HG02981 (cell line): ENCODE measurements around the gene DDT.
"Not testable (repeated sequence)": the region's sequence is repeated elsewhere in the genome, so short reads cannot be mapped to it uniquely, and the experiment has no call there.

Experiments used
- ATAC-seq: cut with Tn5 transposase; IDR thresholded peaks from one replicate; pipeline ENCODE4 v1.9.1; 2021; ENCODE audit warnings: mild to moderate bottlenecking, moderate library complexity; ENCODE audit not compliant: unreplicated experiment

DDT gene

DNA sequence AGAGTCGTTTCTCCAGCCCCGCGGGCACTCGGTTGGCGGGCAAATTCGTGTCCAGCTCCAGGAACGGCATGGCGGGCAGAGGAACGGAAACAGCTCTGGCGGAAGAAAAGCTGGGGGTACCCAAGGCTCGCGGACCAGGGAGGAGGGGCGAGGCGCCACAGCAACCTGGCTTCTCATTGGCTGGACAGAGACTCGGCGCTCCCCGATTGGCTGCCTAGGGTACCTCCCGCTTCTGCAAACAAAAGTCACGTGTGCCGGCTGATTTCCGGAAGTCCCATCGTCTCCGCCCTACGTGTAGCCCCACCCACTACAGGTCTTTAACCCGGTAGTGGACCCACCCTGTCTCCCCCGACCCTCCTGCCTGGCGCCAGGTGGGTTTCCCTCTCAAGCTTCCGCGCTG lies at the start of gene DDT:
Gene DDT, minus strand, starts transcription at position 97 of the 400 bp plus-strand sequence. Its CDS starts 27 bp downstream, at position 70.
- peak; percentile 92 for ATAC-seq

GRCh38 chr22:24023204-24023789 lies 49.1 kb upstream of the DDT start:
- ATAC-seq, result no peak

DNA sequence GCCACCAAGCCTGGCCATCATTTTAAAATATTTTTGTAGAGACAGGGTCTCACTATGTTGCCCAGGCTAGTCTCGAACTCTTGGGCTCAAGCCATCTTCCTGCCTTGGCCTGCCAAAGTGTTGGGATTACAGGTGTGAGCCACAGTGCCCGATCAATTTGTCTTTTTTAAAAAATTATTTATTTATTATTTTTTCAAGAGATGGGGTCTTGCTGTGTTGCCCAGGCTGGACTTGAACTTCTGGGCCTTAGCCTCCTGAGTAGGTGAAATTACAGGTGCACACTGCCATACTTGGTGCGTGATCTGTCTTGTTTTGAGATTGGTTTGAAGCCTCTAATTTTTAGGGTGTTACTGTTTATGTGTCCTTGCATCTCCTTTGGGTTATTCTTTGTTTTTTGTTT lies 47.1 kb upstream of the DDT start:
- ATAC-seq, result no peak

- ATAC-seq, result no peak
These were observed 41.9 kb upstream of the DDT start for GRCh38 chr22:24016156-24016555.

DNA sequence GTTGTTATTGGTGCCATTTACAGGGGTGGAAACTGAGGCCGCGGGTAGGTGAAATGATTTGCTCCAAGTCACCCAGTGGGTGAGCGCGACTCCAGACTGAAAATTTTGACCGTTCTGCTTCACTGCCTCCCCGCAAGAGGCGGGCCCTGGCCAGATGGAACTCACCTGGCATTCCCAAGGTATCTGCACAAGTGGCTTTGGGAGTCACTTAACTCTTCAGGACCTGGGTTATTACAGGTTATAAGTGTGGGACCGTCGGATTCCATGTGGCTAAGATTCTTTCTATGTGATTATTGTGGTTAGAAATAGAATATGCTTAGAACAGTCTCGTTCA lies 37.5 kb upstream of the DDT start:
- no peak for ATAC-seq

GRCh38 chr22:24010018-24010391 lies 35.8 kb upstream of the DDT start:
- ATAC-seq, result no peak

GRCh38 chr22:24009227-24010017 lies 35.2 kb upstream of the DDT start:
- no peak for ATAC-seq

DNA sequence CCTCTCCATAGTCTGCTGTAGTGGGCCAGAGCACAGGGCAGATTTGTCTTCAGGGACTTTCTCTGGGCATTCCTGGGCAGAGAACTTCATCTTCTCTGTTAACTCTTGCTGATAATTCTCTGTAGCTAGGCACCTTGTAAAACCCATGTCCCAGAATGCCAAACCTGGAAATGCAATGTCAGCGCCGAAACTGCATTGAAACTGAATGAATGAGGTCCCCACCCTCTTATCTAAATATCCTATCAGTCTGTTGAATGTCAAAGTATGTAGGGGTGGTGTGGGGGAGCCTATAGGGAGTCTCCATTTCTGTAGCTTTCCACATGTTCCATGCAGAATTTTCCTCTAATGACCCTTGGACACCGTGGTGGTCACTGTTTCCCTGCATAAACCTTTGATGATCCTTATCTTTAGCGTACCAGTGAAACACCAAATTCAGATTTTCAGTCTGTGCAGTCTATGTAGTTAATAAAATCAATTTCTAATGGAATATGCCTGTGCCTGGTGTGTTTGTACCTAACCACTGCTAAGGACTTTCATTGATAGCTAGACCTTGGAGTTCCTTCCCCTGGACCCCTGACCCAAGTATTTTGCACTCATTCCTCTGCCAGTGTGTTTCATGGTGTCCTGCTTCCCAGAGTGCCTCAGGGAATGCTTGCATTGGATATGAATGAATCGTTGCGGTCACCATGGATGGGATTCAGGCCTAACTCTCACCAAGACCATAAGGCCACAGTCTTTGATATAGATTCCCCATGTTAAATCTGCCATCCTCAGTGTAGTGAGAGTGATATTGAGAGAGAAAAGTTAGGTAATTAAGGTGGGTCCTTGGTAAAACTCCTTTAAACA lies 34.4 kb upstream of the DDT start:
- ATAC-seq, result no peak

GRCh38 chr22:24008022-24008283 lies 33.7 kb upstream of the DDT start:
- ATAC-seq, result no peak

GRCh38 chr22:24007253-24008021 lies 33.2 kb upstream of the DDT start:
- no peak for ATAC-seq

- ATAC-seq, result no peak
These were observed 32.6 kb upstream of the DDT start for GRCh38 chr22:24006914-24007214.

GRCh38 chr22:24006207-24006913 lies 32.1 kb upstream of the DDT start:
- ATAC-seq, result no peak

DNA sequence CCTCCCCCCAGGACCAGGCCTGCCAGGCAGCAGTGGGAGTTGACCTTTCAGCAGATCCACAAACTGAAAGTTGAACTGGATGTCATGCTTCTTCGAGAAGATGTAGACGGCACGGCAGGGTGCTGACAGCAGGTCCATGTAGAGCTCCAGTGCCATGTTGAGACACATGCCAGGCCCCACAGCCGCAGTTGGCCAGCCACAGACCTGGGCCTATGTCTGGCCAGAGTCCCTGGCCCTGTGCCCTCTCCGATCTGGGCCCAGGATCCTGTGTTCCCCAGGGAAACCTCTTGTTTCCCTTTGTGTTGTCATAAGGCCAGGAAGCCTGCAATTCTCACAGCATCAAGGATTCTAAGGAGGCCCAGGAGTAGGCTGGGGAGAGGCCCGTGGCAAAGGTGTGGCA lies 31.0 kb upstream of the DDT start, which contains the start of gene GSTT4:
Gene GSTT4, minus strand, starts transcription at position 253 of the 400 bp plus-strand sequence. Its CDS starts 97 bp downstream, at position 156.
- ATAC-seq, result no peak

GRCh38 chr22:24003887-24004286 lies 29.6 kb upstream of the DDT start:
- ATAC-seq, result no peak

DNA sequence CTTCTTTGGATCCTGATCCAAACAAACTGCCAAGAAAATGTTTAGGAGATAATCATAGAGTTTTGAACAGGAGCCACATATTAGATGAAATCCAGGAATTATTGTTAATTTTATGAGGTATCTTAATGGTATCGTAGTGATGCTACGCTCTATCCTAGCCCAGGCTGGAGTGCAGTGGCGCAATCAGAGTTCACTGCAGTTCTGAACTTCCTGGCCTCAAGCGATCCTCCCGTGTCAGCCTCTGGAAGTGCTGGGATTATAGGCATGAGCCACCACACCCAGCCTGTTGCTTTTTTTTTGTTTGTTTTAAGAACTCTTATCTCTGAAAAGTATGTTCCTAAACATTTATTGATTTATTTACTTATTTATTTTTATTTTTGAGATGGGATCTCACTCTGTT lies 28.6 kb upstream of the DDT start:
- no peak for ATAC-seq

DNA sequence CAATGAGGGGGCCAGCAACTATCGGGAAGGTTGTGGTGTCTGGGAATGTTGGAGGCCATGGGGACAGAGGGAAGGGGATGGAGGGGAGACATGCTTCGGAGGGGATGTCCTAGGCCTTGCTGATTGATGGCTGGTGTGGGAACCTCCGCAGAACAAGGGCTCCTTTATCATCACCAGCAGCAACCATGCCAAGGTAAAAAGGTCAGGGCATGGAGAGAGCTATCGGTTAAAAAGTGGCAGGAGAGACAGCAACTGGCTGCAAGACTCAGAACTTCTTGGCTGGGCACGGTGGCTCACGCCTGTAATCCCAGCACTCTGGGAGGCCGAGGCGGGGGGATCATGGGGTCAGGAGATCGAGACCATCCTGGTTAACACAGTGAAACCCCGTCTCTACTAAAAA lies 28.0 kb upstream of the DDT start:
- no peak for ATAC-seq

- ATAC-seq, result no peak
These were observed 27.1 kb upstream of the DDT start for GRCh38 chr22:24001314-24001713.

- not testable (repeated sequence) for ATAC-seq
These were observed 25.5 kb upstream of the DDT start for GRCh38 chr22:23999779-24000178.

DNA sequence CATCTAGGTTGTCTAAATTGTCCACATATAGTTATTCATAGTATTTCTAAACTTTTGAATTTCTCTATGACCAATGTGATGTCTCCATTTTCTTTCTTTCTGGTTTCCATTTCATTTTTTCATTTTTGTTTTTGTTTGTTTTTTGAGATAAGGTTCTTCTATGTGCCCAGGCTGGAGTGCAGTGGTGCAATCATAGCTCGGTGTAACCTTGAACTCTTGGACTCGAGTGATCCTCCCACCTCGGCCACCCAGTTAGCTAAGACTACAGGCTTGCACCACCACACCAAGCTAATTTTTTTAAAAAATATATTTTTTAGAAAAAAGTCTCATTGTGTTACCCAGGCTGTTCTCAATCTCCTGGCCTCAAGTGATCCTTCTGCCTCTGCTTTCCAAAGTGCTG lies 22.9 kb upstream of the DDT start:
- ATAC-seq, result no peak

GRCh38 chr22:23993581-23994177 lies 19.4 kb upstream of the DDT start:
- ATAC-seq, result not testable (repeated sequence)
